Cardiac fibroblast (primary cell): ENCODE data around the gene GSG1.
A peak's percentile ranks its signal among the peaks of the same experiment; 100 is the strongest.

Experiments
- DNase-seq, 2 donors: peaks; one replicate each; pipeline versions ENCODE4 v3.0.0 to v3.0.0-alpha.2; 2010; ENCODE audit warnings: low read depth in 2 of 2
- H3K4me3 ChIP-seq, 2 donors: replicated peaks in 1 of 2; 1 replicate in 1 of 2; 2 replicates in 1 of 2; pipeline ENCODE4 v1.5.1; 2011; ENCODE audit warnings: low read depth in 2 of 2, low read length in 2 of 2, mild to moderate bottlenecking in 2 of 2, moderate library complexity in 1 of 2
- TF ChIP-seq, protein P1 (sequence below): IDR thresholded peaks from one replicate; pipeline ENCODE4 v1.5.1; 2011; ENCODE audit warnings: low read depth, mild to moderate bottlenecking, low read length, inconsistent platforms

Gene GSG1

DNA sequence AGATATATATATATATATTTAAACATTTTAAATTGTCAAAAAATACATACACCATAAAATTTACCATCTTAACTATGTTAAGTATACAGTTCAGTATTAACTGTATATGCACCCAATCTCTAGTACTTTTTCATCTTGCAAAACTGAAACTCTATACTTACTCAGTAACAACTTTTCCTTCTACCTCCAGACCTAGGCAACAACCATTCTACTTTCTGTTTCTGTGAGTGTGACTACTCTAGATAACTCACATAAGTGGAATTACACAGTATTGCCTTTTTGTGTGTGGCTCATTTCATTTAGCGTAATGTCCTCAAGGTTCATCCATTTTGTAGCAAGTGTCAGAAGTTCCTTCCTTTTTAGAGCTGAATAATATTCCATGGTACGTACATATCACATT lies 51.0 kb downstream of the GSG1 start:
- DNase-seq, result no peak
- H3K4me3 ChIP-seq, result no peak overlapping the region
- TF ChIP-seq, protein P1, sequence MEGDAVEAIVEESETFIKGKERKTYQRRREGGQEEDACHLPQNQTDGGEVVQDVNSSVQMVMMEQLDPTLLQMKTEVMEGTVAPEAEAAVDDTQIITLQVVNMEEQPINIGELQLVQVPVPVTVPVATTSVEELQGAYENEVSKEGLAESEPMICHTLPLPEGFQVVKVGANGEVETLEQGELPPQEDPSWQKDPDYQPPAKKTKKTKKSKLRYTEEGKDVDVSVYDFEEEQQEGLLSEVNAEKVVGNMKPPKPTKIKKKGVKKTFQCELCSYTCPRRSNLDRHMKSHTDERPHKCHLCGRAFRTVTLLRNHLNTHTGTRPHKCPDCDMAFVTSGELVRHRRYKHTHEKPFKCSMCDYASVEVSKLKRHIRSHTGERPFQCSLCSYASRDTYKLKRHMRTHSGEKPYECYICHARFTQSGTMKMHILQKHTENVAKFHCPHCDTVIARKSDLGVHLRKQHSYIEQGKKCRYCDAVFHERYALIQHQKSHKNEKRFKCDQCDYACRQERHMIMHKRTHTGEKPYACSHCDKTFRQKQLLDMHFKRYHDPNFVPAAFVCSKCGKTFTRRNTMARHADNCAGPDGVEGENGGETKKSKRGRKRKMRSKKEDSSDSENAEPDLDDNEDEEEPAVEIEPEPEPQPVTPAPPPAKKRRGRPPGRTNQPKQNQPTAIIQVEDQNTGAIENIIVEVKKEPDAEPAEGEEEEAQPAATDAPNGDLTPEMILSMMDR, result no peak

DNA sequence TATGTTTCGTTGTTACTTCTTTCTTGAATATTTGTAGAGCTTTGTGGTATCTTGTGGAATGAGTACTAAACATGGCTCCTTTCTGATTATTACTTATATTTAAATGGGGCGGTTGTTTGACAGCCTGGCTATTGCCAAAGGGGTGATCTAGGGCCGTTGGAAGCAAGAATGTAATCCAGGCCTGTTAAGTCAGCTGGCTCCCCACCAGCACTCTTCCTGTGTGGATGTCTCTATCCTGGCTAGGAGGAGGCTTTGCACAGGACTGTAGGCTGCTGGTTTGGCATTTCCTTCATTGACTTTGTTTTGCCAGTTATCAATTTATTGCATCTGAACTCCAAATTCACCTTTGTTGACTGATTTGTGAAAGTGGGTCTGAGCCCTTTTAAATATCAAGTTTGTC lies 53.7 kb downstream of the GSG1 start:
- peak; percentile 41 to 78 for DNase-seq
- no peak overlapping the region for H3K4me3 ChIP-seq
- TF ChIP-seq, protein P1, result no peak

DNA sequence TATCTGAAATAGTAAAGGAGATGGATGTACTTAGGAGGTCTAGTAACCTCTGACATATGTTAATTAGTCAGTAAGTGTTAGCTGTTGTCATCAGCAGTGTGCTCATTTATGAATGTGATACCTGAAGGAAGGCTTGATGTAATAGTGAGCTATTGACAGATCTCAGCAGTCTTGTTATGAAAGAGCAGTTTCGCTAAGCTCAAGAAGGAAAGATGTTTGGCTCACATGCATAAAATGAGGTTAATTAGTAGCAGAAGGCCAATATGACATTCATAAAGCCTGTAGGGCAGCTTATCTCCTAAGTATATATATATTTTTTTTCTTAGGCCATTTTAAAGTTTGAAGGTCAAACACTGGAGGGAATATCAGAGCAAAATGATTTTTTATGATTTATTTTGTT lies 56.5 kb downstream of the GSG1 start:
- TF ChIP-seq, protein P1, result no peak
- no peak for DNase-seq
- H3K4me3 ChIP-seq, result no peak overlapping the region

DNA sequence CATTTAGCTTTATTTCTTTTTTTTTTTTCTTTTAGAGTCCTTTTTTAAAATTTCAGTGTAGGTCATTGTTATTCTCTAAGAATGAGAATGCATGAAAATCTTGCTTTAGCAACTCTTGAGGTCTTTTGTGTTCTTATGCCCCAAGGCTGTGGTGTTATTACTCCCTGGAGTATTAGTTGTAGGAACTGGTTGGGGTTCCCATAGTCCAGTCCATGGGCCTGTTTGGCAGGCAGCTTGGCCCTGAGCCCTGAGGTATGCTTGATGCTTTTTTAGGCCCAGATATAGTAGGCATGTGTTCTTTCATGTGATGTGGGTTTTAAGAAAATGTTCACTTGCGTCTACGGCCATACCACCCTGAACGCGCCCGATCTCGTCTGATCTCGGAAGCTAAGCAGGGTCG lies 57.7 kb downstream of the GSG1 start:
- TF ChIP-seq, protein P1, result no peak
- DNase-seq, result peak in 1 of 2 donors; percentile 26
- no peak overlapping the region for H3K4me3 ChIP-seq

DNA sequence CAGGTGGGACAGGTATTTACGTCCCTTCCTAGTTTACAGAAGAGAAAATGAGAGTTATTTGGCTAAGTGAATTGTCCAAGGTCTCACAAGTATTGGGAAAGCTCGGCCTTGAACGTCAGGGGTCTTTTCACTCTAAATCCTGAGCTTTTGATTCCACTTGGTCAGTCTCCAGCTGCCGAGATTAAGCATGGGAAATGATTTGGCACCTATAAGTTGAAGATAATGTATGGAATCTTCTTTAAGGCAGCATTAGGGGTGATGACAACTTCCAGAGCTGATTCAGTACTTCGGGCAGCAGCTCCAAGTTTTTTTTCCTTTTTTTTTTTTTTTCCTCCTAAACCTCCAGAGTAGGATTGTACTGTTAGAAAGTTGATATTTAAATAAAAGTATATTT lies 58.6 kb downstream of the GSG1 start:
- TF ChIP-seq, protein P1, result no peak
- DNase-seq, result peak; percentile 14 to 32
- peak overlapping the region; percentile 93 to 100 for H3K4me3 ChIP-seq

DNA sequence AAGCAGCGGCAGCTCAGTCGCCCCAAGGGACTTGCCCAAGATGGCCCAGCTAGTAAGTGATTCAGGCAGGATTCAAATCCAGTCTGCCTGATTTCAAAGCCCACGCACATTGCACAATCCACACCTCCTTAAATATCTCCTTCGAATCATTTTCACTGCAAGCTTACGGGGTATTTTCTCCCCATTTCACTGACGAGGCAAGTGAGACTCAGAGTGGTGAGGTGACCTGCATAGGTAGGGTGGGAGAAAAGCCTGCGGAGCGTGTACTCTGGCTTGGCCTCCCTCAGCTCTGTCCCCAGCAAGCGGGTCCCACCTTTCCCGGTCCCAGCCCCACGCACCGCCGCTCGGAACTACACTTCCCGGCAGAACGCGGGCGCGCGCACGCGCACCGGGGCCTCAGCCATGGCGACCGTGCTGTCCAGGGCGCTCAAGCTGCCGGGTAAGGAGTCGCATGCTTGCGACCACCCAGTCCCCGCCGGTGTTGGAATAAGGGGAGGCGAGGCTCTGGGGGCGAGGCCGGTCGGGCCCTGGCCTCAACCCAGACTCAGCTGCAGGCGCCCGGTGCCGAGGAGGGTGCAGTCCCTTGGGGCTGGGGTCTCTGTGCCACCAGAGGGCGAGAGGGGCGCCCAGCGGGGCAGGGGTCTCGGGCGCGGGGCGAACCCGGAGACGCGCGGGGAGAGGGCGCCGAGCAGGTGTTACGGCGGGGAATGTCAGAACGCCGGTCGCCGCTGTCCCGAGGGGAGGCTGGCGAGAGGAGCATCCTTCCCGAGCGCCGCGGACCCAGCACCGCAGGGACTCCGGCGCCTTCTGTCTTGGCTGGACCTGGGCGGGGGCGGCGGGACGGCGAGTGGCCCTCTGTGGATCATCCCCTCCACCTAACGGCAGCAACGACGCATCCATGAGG lies 59.2 kb downstream of the GSG1 start, which contains the start of gene FAM234B:
FAM234B (plus strand) TSS at position 380 of the 904 bp plus-strand sequence; CDS start at position 403, 23 bp downstream.
- peak; percentile 73 to 77 for DNase-seq
- peak within 1 kb of the TSS; percentile 93 to 100 for H3K4me3 ChIP-seq
- TF ChIP-seq, protein P1, result no peak
